MM.1S (cell line): ENCODE results near the gene LNX2.

Experiments used
- DNase-seq: peaks from one replicate; pipeline ENCODE4 v3.0.0-alpha.2; 2015
- H2AFZ ChIP-seq: fragments of 300-600 bp; sonication (generic); 2 replicates; pipeline ENCODE4 v1.6.0; 2016; ENCODE audit warnings: antibody characterized with exemption, low read length
- H3F3A ChIP-seq: fragments of 300-600 bp; sonication (generic); 2 replicates; pipeline ENCODE4 v1.6.1; 2016; ENCODE audit warnings: mild to moderate bottlenecking, antibody characterized with exemption, low read length, moderate library complexity, mixed read lengths; ENCODE audit not compliant: insufficient read depth
- H3K27ac ChIP-seq: fragments of 300-600 bp; sonication (generic); 2 replicates; pipeline ENCODE4 v1.5.1; 2016; ENCODE audit warnings: mild to moderate bottlenecking, low read length
- H3K27me3 ChIP-seq: fragments of 300-600 bp; sonication (generic); replicated peaks from 2 replicates; pipeline ENCODE4 v1.6.0; 2016; ENCODE audit warnings: low read length; ENCODE audit not compliant: insufficient read depth
- H3K36me3 ChIP-seq: fragments of 300-600 bp; sonication (generic); replicated peaks from 2 replicates; pipeline ENCODE4 v1.6.1; 2016; ENCODE audit warnings: mild to moderate bottlenecking, low read length, mixed read lengths; ENCODE audit not compliant: insufficient read depth
- H3K4me1 ChIP-seq: fragments of 300-600 bp; sonication (generic); 2 replicates; pipeline ENCODE4 v1.6.1; 2016; ENCODE audit warnings: low read length, mixed read lengths
- H3K4me2 ChIP-seq: fragments of 300-600 bp; sonication (generic); 2 replicates; pipeline ENCODE4 v1.6.0; 2016; ENCODE audit warnings: low read depth, low read length
- H3K4me3 ChIP-seq: fragments of 300-600 bp; sonication (generic); 2 replicates; pipeline ENCODE4 v1.5.1; 2016; ENCODE audit warnings: low read length, mixed read lengths
- H3K79me2 ChIP-seq: fragments of 300-600 bp; sonication (generic); 2 replicates; pipeline ENCODE4 v1.6.1; 2016; ENCODE audit warnings: mixed run types, low read length, mixed read lengths
- H3K9ac ChIP-seq: fragments of 300-600 bp; sonication (generic); 2 replicates; pipeline ENCODE4 v1.6.1; 2016; ENCODE audit warnings: low read length, mixed read lengths
- H3K9me2 ChIP-seq: fragments of 300-600 bp; sonication (generic); replicated peaks from 2 replicates; pipeline ENCODE4 v1.6.1; 2016; ENCODE audit warnings: mild to moderate bottlenecking, low read length, mixed read lengths; ENCODE audit not compliant: insufficient read depth
- H3K9me3 ChIP-seq: fragments of 300-600 bp; sonication (generic); replicated peaks from 2 replicates; pipeline ENCODE4 v1.6.1; 2016; ENCODE audit warnings: mild to moderate bottlenecking, low read length, mixed read lengths; ENCODE audit not compliant: insufficient read depth
- H4K20me1 ChIP-seq: fragments of 300-600 bp; sonication (generic); 2 replicates; pipeline ENCODE4 v1.6.1; 2016; ENCODE audit warnings: mild to moderate bottlenecking, low read length, moderate library complexity, mixed read lengths; ENCODE audit not compliant: insufficient read depth
- CTCF ChIP-seq: fragments of 300-600 bp; sonication (generic); IDR thresholded peaks from 2 replicates; pipeline ENCODE4 v1.5.1; 2016; ENCODE audit warnings: antibody characterized with exemption, low read length, mixed read lengths
- EZH2 ChIP-seq: fragments of 300-600 bp; sonication (generic); optimal IDR thresholded peaks from 2 replicates; pipeline ENCODE3; 2017; ENCODE audit warnings: low read depth, mild to moderate bottlenecking, antibody characterized with exemption, low read length, mixed read lengths
- EZH2phosphoT487 ChIP-seq: fragments of 300-600 bp; sonication (generic); IDR thresholded peaks from 2 replicates; pipeline ENCODE4 v1.6.1; 2018; ENCODE audit warnings: antibody characterized with exemption, low read length

Gene LNX2

GRCh38 chr13:27523346-27524073 lies 96.8 kb downstream of the LNX2 start:
- H3K4me1 ChIP-seq: no peaks in the 10 kb centered on the region
- no peaks in the 10 kb centered on the region for H3K36me3 ChIP-seq
- H3K4me3 ChIP-seq: no peak overlapping the region
- H3K79me2 ChIP-seq: no peaks in the 10 kb centered on the region
- DNase-seq: no peak
- H3K27ac ChIP-seq: no peak overlapping the region
- no peak overlapping the region for H3K4me2 ChIP-seq
- no peaks in the 10 kb centered on the region for H3K9me3 ChIP-seq
- no peak overlapping the region for H2AFZ ChIP-seq
- no peaks in the 10 kb centered on the region for H3F3A ChIP-seq
- no peak for TF ChIP-seq EZH2
- no peaks in the 10 kb centered on the region for H3K9me2 ChIP-seq
- no peaks in the 10 kb centered on the region for H4K20me1 ChIP-seq
- H3K9ac ChIP-seq: no peak overlapping the region
- no peaks in the 10 kb centered on the region for H3K27me3 ChIP-seq

GRCh38 chr13:27522847-27523246 lies 97.5 kb downstream of the LNX2 start:
- no peaks in the 10 kb centered on the region for H3K36me3 ChIP-seq
- H2AFZ ChIP-seq: no peak overlapping the region
- no peaks in the 10 kb centered on the region for H4K20me1 ChIP-seq
- H3K9ac ChIP-seq: no peak overlapping the region
- no peaks in the 10 kb centered on the region for H3K9me3 ChIP-seq
- H3K4me1 ChIP-seq: no peaks in the 10 kb centered on the region
- H3F3A ChIP-seq: no peaks in the 10 kb centered on the region
- no peak overlapping the region for H3K27ac ChIP-seq
- H3K4me2 ChIP-seq: no peak overlapping the region
- TF ChIP-seq CTCF (no peak), EZH2phosphoT487 (no peak), EZH2 (no peak)
- H3K4me3 ChIP-seq: no peak overlapping the region
- no peaks in the 10 kb centered on the region for H3K9me2 ChIP-seq
- no peaks in the 10 kb centered on the region for H3K79me2 ChIP-seq
- no peak for DNase-seq
- H3K27me3 ChIP-seq: no peaks in the 10 kb centered on the region

- TF ChIP-seq EZH2: no peak
- TF ChIP-seq EZH2phosphoT487: no peak
- no peak for TF ChIP-seq CTCF
- Histone ChIP-seq H3F3A (no peaks in the 10 kb centered on the region), H3K4me3 (no peak overlapping the region), H3K4me1 (no peaks in the 10 kb centered on the region), H3K79me2 (no peaks in the 10 kb centered on the region), H3K4me2 (no peak overlapping the region), H3K27me3 (no peaks in the 10 kb centered on the region), H3K36me3 (no peaks in the 10 kb centered on the region), H3K9me2 (no peaks in the 10 kb centered on the region), H2AFZ (no peak overlapping the region), H3K27ac (no peak overlapping the region), H4K20me1 (no peaks in the 10 kb centered on the region), H3K9ac (no peak overlapping the region), H3K9me3 (no peaks in the 10 kb centered on the region)
- DNase-seq: no peak
Observed at GRCh38 chr13:27516103-27516502, 104.2 kb downstream of the LNX2 start.

GRCh38 chr13:27510082-27510481 lies 110.2 kb downstream of the LNX2 start:
- Histone ChIP-seq H2AFZ (no peak overlapping the region), H3K36me3 (no peaks in the 10 kb centered on the region), H3K79me2 (no peaks in the 10 kb centered on the region), H3F3A (no peaks in the 10 kb centered on the region), H3K4me1 (no peaks in the 10 kb centered on the region), H3K9me3 (no peaks in the 10 kb centered on the region), H3K9ac (no peak overlapping the region), H3K27me3 (no peaks in the 10 kb centered on the region), H3K9me2 (no peaks in the 10 kb centered on the region), H3K4me3 (no peak overlapping the region), H3K4me2 (no peak overlapping the region), H4K20me1 (no peaks in the 10 kb centered on the region), H3K27ac (no peak overlapping the region)
- TF ChIP-seq EZH2 (no peak), CTCF (no peak), EZH2phosphoT487 (no peak)
- no peak for DNase-seq
